Aorta (tissue), 5 donors: ENCODE results near the gene PLEKHG3. TPM values are rescaled to one million over a fixed set of nuclear protein-coding genes. Genes with fewer than 3 reads are reported as not detected.

ENCODE experiments used
- ATAC-seq: fragments of 200-7000 bp; cut with Tn5 transposase; one replicate; pipeline ENCODE4 v1.9.1; 2022; ENCODE audit warnings: moderate library complexity; ENCODE audit not compliant: low FRiP score
- DNase-seq, 2 donors: peaks; one replicate each; pipeline ENCODE4 v3.0.0-alpha.2; 2020
- H3K27ac ChIP-seq, 2 donors: one replicate each; pipeline ENCODE4 v1.5.1; 2013; ENCODE audit warnings: low read length in 2 of 2, mild to moderate bottlenecking in 2 of 2, moderate library complexity in 2 of 2, control low read depth in 1 of 2, inconsistent platforms in 1 of 2, low read depth in 1 of 2
- H3K27me3 ChIP-seq, 2 donors: one replicate each; pipeline ENCODE4 v1.6.1; 2013; ENCODE audit warnings: control low read depth in 1 of 2, low read length in 1 of 2, mild to moderate bottlenecking in 1 of 2, moderate library complexity in 1 of 2; ENCODE audit not compliant: insufficient read depth in 2 of 2, control insufficient read depth in 1 of 2
- H3K36me3 ChIP-seq, 2 donors: one replicate each; pipeline ENCODE4 v1.6.1; 2013; ENCODE audit warnings: control low read depth in 1 of 2, low read length in 1 of 2, mild to moderate bottlenecking in 1 of 2; ENCODE audit not compliant: insufficient read depth in 2 of 2, control insufficient read depth in 1 of 2
- H3K4me1 ChIP-seq, 2 donors: one replicate each; pipeline ENCODE4 v1.6.1; 2013; ENCODE audit warnings: low read length in 2 of 2, control low read depth in 1 of 2, mild to moderate bottlenecking in 1 of 2, moderate library complexity in 1 of 2; ENCODE audit not compliant: insufficient read depth in 2 of 2, control insufficient read depth in 1 of 2
- H3K4me3 ChIP-seq, 2 donors: one replicate each; pipeline ENCODE4 v1.5.1; 2013; ENCODE audit warnings: low read length in 2 of 2, control low read depth in 1 of 2, mild to moderate bottlenecking in 1 of 2
- H3K9me3 ChIP-seq: one replicate; pipeline ENCODE4 v1.6.1; 2013; ENCODE audit warnings: mild to moderate bottlenecking, low read length; ENCODE audit not compliant: control insufficient read depth
- WGBS, 2 donors: extraction: QIAGEN DNeasy Blood & Tissue Kit; methylation state at CpG; one replicate each; pipeline ENCODE4 v1.1.7; 2013; 5-methylcytosine and 5-hydroxymethylcytosine counted together
- intact Hi-C, 2 donors: fragments of 100-400 bp; cut with DNase I; formaldehyde crosslinking; loops; one replicate each; pipeline versions ENCODE4 v1.14.2 to v1.15.0; 2022
- polyA plus RNA-seq, 2 donors: library from polyadenylated mRNA; stranded (reverse); fragments of 200-250 nt; gene quantifications; one replicate each; pipeline ENCODE4 v1.2.3, GENCODE V29; 2013
- total RNA-seq, 2 donors: library from RNA; stranded (reverse); fragmentation: NEBNext Ultra II Directional; extraction: Animal tissue kit (Norgen Biotek cat#: 25700); gene quantifications; one replicate each; pipeline ENCODE4 v1.2.1, GENCODE V29; 2021
- donor health status: healthy with polysubstance abuse.
- donor health status: Bipolar disorder and iron deficiency.
- donor health status: DM: no; HTN: no; CAD: no.
- donor health status: DM: no; HTN: no; CAD: no.
- donor health status: DM: yes; HTN: yes; CAD: no.

PLEKHG3 gene
- total and polyA plus RNA-seq, 4 donors = 10.9 to 82.9 (median 48.2) TPM

DNA sequence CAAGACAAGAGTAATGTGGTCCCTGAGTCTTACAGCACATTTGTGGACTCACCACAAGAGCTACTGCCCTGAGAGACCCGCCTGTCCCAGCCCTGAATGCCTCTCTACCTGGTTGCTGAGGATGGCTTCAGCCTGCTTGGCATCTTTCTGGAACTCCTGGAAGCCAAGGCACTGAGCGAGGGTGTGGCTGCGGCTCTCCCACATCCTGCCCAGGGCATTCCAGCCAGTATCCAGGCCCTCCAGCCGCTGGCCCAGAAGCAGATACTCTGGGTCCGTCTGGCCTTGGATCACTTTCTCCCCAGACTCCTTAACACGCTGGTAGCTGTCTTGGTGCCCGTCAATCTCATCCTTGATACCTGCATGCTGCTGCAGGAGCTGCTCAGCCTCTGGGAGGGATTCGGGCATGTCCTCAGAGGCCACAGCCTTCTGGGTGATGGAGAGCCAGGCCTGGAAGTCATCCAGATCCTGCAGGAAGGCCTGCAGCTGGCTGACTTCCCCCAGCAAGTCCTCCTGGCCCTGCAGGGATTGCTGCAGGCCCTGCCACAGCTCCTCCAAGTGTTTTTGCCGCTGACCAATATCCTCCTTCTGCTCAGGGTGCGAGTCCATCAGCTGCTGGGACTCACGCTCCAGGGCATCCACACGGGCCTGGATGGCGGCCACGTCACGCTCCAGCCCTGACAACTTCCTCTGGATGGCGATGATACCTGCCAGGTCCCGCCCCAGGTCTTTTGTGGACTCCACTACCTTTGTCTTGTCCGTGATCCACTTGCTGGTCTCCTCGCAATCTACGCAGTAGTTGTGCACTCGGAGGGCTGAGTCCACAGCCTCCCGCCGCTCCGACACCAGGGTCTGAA is 82.3 kb downstream of the PLEKHG3 start:
- no peaks in the 10 kb centered on the region for H3K36me3 ChIP-seq
- 74 to 75% methylated on average over 24 of the region's 24 CpGs for WGBS, 2 donors
- DNase-seq = no peak
- no peak for ATAC-seq
- H3K4me1 ChIP-seq = no peaks in the 10 kb centered on the region
- no peak overlapping the region for H3K4me3 ChIP-seq
- no peaks in the 10 kb centered on the region for H3K9me3 ChIP-seq
- H3K27me3 ChIP-seq = no peaks in the 10 kb centered on the region
- no peak overlapping the region for H3K27ac ChIP-seq
- intact Hi-C loops = no loop called here

DNA sequence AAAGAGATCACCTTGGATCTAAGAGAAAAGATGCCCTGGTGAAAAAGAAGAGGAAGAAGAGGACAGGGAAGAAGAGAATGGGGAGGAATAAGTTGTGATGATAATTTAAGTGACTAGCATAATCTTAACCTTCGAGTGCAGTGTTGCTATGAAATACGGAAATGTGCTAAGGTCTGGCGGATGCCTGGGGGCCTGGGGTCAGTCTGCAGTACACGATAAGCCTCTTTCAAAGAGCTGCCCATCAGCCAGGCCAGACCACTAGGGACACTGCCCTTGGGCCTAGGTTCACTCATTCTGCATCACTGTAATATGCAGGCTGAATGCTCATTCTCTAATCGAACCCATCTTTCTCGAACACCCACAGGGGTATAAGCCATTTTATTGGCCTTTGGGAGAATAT is 83.4 kb downstream of the PLEKHG3 start:
- DNase-seq (no peak), ATAC-seq (no peak)
- Histone ChIP-seq H3K36me3 (no peaks in the 10 kb centered on the region), H3K4me1 (no peaks in the 10 kb centered on the region), H3K27ac (no peak overlapping the region), H3K9me3 (no peaks in the 10 kb centered on the region), H3K27me3 (no peaks in the 10 kb centered on the region), H3K4me3 (no peak overlapping the region)
- WGBS, 2 donors = 94 to 98% methylated on average over 6 of the region's 6 CpGs
- intact Hi-C loops = no loop called here

DNA sequence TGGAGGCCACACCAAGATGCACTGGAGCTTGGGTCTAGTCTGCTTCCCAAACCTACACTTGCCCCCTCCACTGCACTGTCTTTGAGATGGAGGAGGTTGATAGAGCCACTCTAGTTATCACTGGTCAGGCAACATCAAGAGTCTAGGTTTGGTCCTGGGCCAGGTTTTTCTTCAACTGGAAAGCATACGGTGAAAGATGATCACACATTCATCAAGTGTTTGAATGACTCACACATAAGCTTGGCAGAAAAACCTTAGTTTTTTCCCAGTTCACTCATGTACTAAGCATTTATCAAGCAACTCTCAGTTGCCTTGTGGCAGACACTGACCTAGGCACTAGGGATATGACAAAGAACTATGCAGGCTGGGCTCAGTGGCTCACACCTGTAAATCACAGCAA is 84.5 kb downstream of the PLEKHG3 start:
- H3K4me3 ChIP-seq = no peak overlapping the region
- WGBS, 2 donors = 0 to 1% methylated on average over 1 of the region's 1 CpG
- intact Hi-C loops = no loop called here
- DNase-seq = no peak
- H3K36me3 ChIP-seq = no peaks in the 10 kb centered on the region
- no peak overlapping the region for H3K27ac ChIP-seq
- H3K27me3 ChIP-seq = no peaks in the 10 kb centered on the region
- no peaks in the 10 kb centered on the region for H3K4me1 ChIP-seq
- H3K9me3 ChIP-seq = no peaks in the 10 kb centered on the region
- ATAC-seq = no peak

DNA sequence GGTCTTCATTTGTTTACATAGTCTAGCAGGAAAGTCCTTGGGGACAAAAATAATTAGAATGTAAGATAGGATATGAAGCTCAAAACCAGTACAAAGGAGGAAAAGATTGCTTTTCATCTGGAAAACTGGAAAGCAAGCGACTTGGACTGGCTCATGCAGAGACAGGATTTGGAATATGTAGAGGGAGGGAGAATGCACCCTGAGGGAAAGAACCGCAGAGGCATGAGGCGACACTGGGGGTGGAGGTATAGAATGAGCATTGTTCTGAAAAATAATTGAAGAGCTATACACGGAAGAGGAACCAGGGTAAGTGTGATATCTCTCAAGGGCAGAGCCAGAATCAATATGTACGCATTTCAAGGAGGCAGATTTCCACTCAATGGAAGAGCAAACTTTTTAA is 85.5 kb downstream of the PLEKHG3 start:
- WGBS, 2 donors = 90 to 91% methylated on average over 5 of the region's 5 CpGs
- no peaks in the 10 kb centered on the region for H3K9me3 ChIP-seq
- H3K4me1 ChIP-seq = no peaks in the 10 kb centered on the region
- intact Hi-C loops = no loop called here
- no peak overlapping the region for H3K4me3 ChIP-seq
- H3K27ac ChIP-seq = no peak overlapping the region
- DNase-seq (no peak), ATAC-seq (no peak)
- H3K27me3 ChIP-seq = no peaks in the 10 kb centered on the region
- no peaks in the 10 kb centered on the region for H3K36me3 ChIP-seq

DNA sequence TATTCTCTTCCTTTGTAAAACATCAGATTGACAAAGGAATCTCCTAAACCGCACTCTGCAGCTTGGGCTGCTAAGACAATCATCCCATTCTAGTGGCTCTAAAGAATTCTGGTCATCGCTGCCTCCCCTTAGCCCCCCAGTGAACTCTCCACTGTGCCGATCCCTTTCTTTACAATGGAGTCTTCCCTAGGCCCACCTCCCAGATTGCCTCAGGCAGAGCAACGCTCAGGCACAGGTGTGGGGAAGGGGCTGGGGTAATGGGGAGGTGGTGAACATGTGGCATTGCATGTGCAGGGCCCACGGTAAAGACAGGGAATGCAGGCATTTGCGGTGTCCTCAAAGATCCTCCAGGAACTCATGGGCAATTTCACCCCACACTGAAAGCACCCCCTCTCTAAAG is 86.3 kb downstream of the PLEKHG3 start:
- H3K4me3 ChIP-seq = no peak overlapping the region
- WGBS, 2 donors = 92% methylated on average over 6 of the region's 6 CpGs
- no peak for ATAC-seq

DNA sequence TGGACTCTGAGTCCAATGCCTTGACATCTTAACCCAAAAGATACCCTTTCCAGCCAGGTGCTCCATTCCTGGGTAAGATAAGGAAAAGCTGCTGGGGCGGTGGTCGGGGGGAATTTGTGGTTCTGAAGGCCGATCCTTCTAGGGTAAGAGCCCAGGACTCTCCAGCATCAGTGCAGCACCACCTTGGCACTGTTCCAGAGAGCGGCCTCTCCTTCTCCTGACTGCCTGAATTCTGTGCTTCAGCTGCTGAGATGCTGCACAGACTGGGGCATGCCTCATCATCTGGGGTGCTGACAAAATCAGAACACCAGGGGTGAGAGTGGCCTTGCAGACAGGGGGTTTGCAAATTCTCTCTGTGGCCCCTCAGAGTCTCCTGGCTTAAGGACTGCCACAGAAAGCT is 88.0 kb downstream of the PLEKHG3 start:
- no peaks in the 10 kb centered on the region for H3K27me3 ChIP-seq
- H3K9me3 ChIP-seq = no peaks in the 10 kb centered on the region
- ATAC-seq = no peak
- no peak overlapping the region for H3K4me3 ChIP-seq
- 46 to 66% methylated on average over 4 of the region's 4 CpGs for WGBS, 2 donors
- H3K36me3 ChIP-seq = no peaks in the 10 kb centered on the region
- intact Hi-C loops = no loop called here
- no peak for DNase-seq
- H3K27ac ChIP-seq = no peak overlapping the region
- no peaks in the 10 kb centered on the region for H3K4me1 ChIP-seq

More for the DNA sequence above, 86.3 kb downstream of the PLEKHG3 start:
- H3K27me3 ChIP-seq = no peaks in the 10 kb centered on the region
- intact Hi-C loops = no loop called here
- DNase-seq = no peak
- no peaks in the 10 kb centered on the region for H3K9me3 ChIP-seq
- H3K36me3 ChIP-seq = no peaks in the 10 kb centered on the region
- no peaks in the 10 kb centered on the region for H3K4me1 ChIP-seq
- H3K27ac ChIP-seq = no peak overlapping the region

DNA sequence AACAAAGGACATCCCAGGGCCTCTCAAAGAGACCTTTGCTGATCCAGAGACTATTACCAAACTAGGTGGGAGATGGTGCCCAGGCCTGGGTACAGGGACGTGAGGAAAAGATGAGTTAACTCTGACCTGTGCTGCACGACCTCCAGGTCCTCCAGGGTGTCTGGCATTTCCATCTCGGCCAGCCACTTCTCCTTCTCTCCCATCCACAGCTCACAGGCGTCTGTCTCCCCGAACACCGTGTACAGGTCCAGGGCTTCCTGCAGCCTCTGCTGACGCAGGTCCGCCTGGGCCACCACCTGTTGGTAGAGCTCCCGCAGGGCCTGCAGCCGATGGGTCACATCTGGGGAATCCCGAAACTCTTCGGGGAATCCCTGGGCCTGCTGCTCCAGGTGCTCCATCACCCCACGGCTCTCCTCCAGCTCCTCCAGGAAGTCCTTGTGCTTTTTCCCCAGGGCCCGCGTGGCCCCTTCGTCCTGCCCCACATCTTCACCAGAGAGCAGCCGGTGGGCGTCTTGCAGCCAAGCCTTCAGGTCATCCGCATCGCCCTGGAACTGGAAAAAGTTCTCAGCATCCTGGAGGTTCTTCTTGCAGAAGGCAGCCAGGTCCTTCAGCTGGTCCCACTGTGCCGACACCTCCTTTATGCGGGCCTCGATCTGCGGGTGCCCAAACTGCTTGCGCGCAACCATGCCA is 88.8 kb downstream of the PLEKHG3 start:
- WGBS, 2 donors = 93 to 95% methylated on average over 26 of the region's 26 CpGs
- intact Hi-C loops = no loop called here
- Histone ChIP-seq H3K4me3 (no peak overlapping the region), H3K27me3 (no peaks in the 10 kb centered on the region), H3K4me1 (no peaks in the 10 kb centered on the region), H3K9me3 (no peaks in the 10 kb centered on the region), H3K36me3 (no peaks in the 10 kb centered on the region), H3K27ac (no peak overlapping the region)
- ATAC-seq = no peak
- no peak for DNase-seq

DNA sequence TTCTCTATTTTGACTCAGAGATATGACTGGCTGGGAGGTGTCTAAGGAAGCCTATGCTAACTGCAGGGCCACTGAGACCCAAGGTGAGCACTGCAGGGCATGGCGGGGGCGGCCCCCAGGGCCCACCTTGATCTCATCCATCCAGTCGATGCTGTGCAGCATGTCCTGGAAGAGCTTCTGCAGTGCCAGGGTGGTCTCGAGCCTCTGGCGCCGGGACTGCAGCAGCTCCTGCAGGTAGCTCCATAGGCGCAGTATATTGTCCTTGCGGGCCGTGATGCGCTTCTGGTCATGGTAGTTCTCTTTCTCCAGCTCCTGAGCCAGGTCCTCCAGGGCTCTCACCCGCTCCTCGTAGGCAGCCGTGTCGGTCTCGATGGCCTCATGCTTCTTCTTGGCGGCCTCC is 91.0 kb downstream of the PLEKHG3 start:
- Histone ChIP-seq H3K4me1 (no peaks in the 10 kb centered on the region), H3K27ac (no peak overlapping the region), H3K9me3 (no peaks in the 10 kb centered on the region), H3K27me3 (no peaks in the 10 kb centered on the region), H3K36me3 (no peaks in the 10 kb centered on the region), H3K4me3 (no peak overlapping the region)
- ATAC-seq (no peak), DNase-seq (no peak)
- intact Hi-C loops = no loop called here
- 94 to 96% methylated on average over 15 to 16 of the region's 16 CpGs for WGBS, 2 donors

DNA sequence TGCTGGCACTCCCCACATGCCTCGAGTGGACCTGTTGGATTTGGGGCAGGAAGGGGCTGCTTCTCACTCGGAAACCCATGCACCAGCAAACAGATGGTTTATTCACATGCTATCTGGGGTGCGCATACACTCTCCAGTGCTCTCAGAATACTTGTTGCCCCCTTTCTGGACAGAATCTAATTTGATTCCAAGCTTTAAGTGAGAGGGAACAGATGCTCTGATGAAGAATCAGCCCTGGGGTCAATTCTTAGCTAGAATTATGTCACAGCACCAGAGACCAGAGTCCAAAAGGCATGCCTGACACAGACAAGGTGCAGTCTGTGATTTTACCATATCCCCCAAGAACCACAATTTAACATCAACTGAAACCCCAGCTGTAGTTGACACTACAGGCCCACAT is 91.7 kb downstream of the PLEKHG3 start:
- no peaks in the 10 kb centered on the region for H3K9me3 ChIP-seq
- intact Hi-C loops = no loop called here
- DNase-seq (no peak), ATAC-seq (no peak)
- H3K27ac ChIP-seq = no peak overlapping the region
- H3K4me1 ChIP-seq = no peaks in the 10 kb centered on the region
- 80 to 90% methylated on average over 3 of the region's 3 CpGs for WGBS, 2 donors
- H3K36me3 ChIP-seq = no peaks in the 10 kb centered on the region
- H3K4me3 ChIP-seq = no peak overlapping the region
- H3K27me3 ChIP-seq = no peaks in the 10 kb centered on the region
